Fibroblast of lung (primary cell): ENCODE measurements around the gene FGFBP2. TPM values are rescaled to one million over a fixed set of nuclear protein-coding genes. Genes with fewer than 3 reads are reported as not detected.

Experiments
- DNase-seq, 2 donors: peaks; one replicate each; pipeline versions ENCODE4 v3.0.0 to v3.0.0-alpha.2; 2010; ENCODE audit warnings: low read depth in 2 of 2
- H2AFZ ChIP-seq: 2 replicates; pipeline ENCODE4 v1.5.1; 2012; ENCODE audit warnings: low read length, control low read depth, inconsistent platforms
- H3K27ac ChIP-seq: 2 replicates; pipeline ENCODE4 v1.5.1; 2011; ENCODE audit warnings: low read length, control low read depth; ENCODE audit not compliant: insufficient read depth
- H3K27me3 ChIP-seq: 2 replicates; pipeline ENCODE4 v1.5.1; 2011; ENCODE audit warnings: mild to moderate bottlenecking, low read length; ENCODE audit not compliant: control insufficient read depth, insufficient read depth
- H3K36me3 ChIP-seq: 2 replicates; pipeline ENCODE4 v1.5.1; 2011; ENCODE audit warnings: low read length; ENCODE audit not compliant: control insufficient read depth, insufficient read depth
- H3K4me1 ChIP-seq: 2 replicates; pipeline ENCODE4 v1.5.1; 2011; ENCODE audit warnings: low read length; ENCODE audit not compliant: control insufficient read depth, insufficient read depth; ENCODE audit errors: extremely low read depth
- H3K4me2 ChIP-seq: 2 replicates; pipeline ENCODE4 v1.5.1; 2011; ENCODE audit warnings: low read length, control low read depth; ENCODE audit not compliant: insufficient read depth; ENCODE audit errors: extremely low read depth
- H3K4me3 ChIP-seq, 4 experiments: fragments of 200-600 bp in 1 of 4; sonication (generic) in 1 of 4; replicated peaks in 1 of 4; 2 replicates each; pipeline ENCODE4 v1.5.1; 2011 to 2016; ENCODE audit warnings: low read length in 4 of 4, low read depth in 3 of 4, mild to moderate bottlenecking in 3 of 4, control low read depth in 2 of 4, inconsistent platforms in 1 of 4, mixed read lengths in 1 of 4; ENCODE audit not compliant: insufficient read depth in 1 of 4; ENCODE audit errors: control extremely low read depth in 1 of 4
- H3K79me2 ChIP-seq: 2 replicates; pipeline ENCODE4 v1.5.1; 2012; ENCODE audit warnings: mild to moderate bottlenecking, low read length, inconsistent platforms; ENCODE audit not compliant: control insufficient read depth, insufficient read depth
- H3K9ac ChIP-seq: 2 replicates; pipeline ENCODE4 v1.5.1; 2011; ENCODE audit warnings: mild to moderate bottlenecking, low read length, control low read depth; ENCODE audit not compliant: insufficient read depth
- H3K9me3 ChIP-seq: 2 replicates; pipeline ENCODE4 v1.5.1; 2012; ENCODE audit warnings: low read depth, low read length; ENCODE audit not compliant: control insufficient read depth, insufficient read depth
- H4K20me1 ChIP-seq: 2 replicates; pipeline ENCODE4 v1.5.1; 2011; ENCODE audit warnings: low read length; ENCODE audit not compliant: control insufficient read depth, insufficient read depth; ENCODE audit errors: extremely low read depth
- EZH2 ChIP-seq: IDR thresholded peaks from 2 replicates; pipeline ENCODE4 v1.5.1; 2012; ENCODE audit warnings: low read length, control low read depth, mild to moderate bottlenecking; ENCODE audit errors: missing control alignments
- polyA plus RNA-seq, 2 donors: library from polyadenylated mRNA; depleted of rRNA in 1 of 2; stranded (reverse) in 1 of 2; unstranded in 1 of 2; fragments of >200 nt; gene quantifications; 2 replicates each; pipeline ENCODE4 v1.2.1, GENCODE V29; 2011 to 2012; ENCODE audit warnings: missing spikeins in 1 of 2
- total RNA-seq: library from RNA; depleted of rRNA; stranded (reverse); fragments of >200 nt; gene quantifications from 2 replicates; pipeline ENCODE4 v1.2.1, GENCODE V29; 2014
- TF ChIP-seq, protein P1 (sequence below), 2 donors: IDR thresholded peaks in 1 of 2; conservative IDR thresholded peaks in 1 of 2; 1 replicate in 1 of 2; 2 replicates in 1 of 2; pipeline ENCODE4 v1.5.1; 2011 to 2012; ENCODE audit warnings: low read length in 2 of 2, control low read depth in 1 of 2, inconsistent platforms in 1 of 2, low read depth in 1 of 2, mild to moderate bottlenecking in 1 of 2

The FGFBP2 gene
- total and polyA plus RNA-seq, 2 donors (not counting 1 experiment from before 2014, with no cell fraction given) = 0.09 TPM; not detected in 1

DNA sequence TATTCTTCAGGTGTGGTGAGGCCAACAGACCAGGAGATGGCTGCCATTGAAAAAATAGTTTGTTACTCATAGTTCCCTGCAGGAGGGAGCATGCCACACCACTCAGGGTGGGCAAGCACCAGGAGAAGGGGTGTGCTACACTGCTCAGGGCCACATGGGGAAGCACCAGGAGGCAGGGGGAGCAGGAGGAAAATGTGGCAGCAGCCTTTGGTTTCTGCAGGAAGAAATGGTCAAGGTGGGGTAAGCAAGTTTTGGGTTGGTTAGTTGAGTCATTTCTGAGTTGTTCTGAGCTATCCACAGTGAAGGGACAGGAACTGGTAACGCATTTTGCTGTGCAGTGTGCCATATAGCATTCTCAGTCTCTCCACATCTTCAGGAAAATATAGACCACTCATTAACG is 48.2 kb downstream of the FGFBP2 start:
- Histone ChIP-seq H3K4me2 (no peak overlapping the region), H3K27ac (no peak overlapping the region), H3K9ac (no peak overlapping the region), H3K36me3 (no peaks in the 10 kb centered on the region), H3K79me2 (no peaks in the 10 kb centered on the region), H4K20me1 (no peaks in the 10 kb centered on the region), H3K4me3 (no peak overlapping the region), H2AFZ (no peak overlapping the region), H3K4me1 (peaks cover 5% of the 10 kb centered on the region), H3K9me3 (no peaks in the 10 kb centered on the region), H3K27me3 (no peaks in the 10 kb centered on the region)
- DNase-seq = no peak
- TF ChIP-seq, protein P1, sequence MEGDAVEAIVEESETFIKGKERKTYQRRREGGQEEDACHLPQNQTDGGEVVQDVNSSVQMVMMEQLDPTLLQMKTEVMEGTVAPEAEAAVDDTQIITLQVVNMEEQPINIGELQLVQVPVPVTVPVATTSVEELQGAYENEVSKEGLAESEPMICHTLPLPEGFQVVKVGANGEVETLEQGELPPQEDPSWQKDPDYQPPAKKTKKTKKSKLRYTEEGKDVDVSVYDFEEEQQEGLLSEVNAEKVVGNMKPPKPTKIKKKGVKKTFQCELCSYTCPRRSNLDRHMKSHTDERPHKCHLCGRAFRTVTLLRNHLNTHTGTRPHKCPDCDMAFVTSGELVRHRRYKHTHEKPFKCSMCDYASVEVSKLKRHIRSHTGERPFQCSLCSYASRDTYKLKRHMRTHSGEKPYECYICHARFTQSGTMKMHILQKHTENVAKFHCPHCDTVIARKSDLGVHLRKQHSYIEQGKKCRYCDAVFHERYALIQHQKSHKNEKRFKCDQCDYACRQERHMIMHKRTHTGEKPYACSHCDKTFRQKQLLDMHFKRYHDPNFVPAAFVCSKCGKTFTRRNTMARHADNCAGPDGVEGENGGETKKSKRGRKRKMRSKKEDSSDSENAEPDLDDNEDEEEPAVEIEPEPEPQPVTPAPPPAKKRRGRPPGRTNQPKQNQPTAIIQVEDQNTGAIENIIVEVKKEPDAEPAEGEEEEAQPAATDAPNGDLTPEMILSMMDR (conservative IDR thresholded peaks at IDR 0.05 in 1 of 2, IDR thresholded peaks at IDR 0.05 in 1 of 2; ENCODE audit: low read depth in 1 of 2, low read length in 2 of 2) = no peak
- TF ChIP-seq EZH2 = no peak

DNA sequence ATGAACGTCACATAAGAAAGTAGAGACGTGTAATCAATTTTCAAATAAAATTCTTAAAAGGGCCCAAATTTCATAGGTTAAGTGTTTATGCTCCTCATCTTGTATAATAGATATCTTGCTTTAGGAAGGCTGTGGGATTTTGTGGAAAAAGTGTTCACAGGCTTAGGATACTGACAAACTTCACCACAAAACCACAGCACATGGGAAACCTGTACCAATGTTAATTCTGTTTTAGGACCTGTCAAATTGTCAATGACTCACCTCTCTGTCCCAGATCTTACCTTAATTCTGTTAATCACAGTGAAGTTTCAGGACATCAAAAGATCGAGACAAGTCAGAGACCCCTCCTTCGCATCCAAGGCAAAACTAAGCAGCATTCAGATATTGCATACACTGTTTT is 48.7 kb downstream of the FGFBP2 start:
- no peaks in the 10 kb centered on the region for H3K36me3 ChIP-seq
- H3K4me3 ChIP-seq = no peak overlapping the region
- H3K9me3 ChIP-seq = no peaks in the 10 kb centered on the region
- TF ChIP-seq, protein P1 (conservative IDR thresholded peaks at IDR 0.05 in 1 of 2, IDR thresholded peaks at IDR 0.05 in 1 of 2; ENCODE audit: low read depth in 1 of 2, low read length in 2 of 2) = no peak
- no peak for TF ChIP-seq EZH2
- no peak overlapping the region for H3K4me2 ChIP-seq
- no peaks in the 10 kb centered on the region for H3K79me2 ChIP-seq
- no peak overlapping the region for H3K27ac ChIP-seq
- H3K4me1 ChIP-seq = peaks cover 5% of the 10 kb centered on the region
- DNase-seq = peak in 1 of 2 donors; percentile 90
- no peaks in the 10 kb centered on the region for H4K20me1 ChIP-seq
- no peak overlapping the region for H3K9ac ChIP-seq
- H3K27me3 ChIP-seq = no peaks in the 10 kb centered on the region
- H2AFZ ChIP-seq = no peak overlapping the region

DNA sequence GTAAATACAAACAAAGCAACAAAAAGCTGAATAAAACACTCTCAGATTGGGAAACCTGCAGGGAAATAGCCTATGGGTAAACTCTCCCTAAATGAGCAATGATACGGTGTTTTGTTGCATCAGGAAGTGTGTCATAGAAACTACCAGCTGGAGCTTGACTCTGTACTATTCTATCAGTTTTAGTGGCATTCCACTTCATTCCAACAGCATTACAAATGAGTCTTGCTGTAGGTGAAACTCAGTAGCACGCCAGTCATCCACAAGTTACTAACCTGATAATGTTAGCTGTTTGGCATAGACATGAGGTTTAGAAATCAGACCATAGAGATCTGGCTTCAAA is 49.4 kb downstream of the FGFBP2 start:
- Histone ChIP-seq H3K4me2 (no peak overlapping the region), H3K79me2 (no peaks in the 10 kb centered on the region), H3K27ac (no peak overlapping the region), H3K27me3 (no peaks in the 10 kb centered on the region), H4K20me1 (no peaks in the 10 kb centered on the region), H3K4me1 (peaks cover 5% of the 10 kb centered on the region), H3K9me3 (no peaks in the 10 kb centered on the region), H3K36me3 (no peaks in the 10 kb centered on the region), H3K4me3 (no peak overlapping the region), H3K9ac (no peak overlapping the region), H2AFZ (no peak overlapping the region)
- peak; percentile 70 to 99 for DNase-seq
- TF ChIP-seq EZH2 = no peak
- TF ChIP-seq, protein P1 (conservative IDR thresholded peaks at IDR 0.05 in 1 of 2, IDR thresholded peaks at IDR 0.05 in 1 of 2; ENCODE audit: low read depth in 1 of 2, low read length in 2 of 2) = no peak
